ENCODE measurements around the gene LY6G5B.

Gene LY6G5B

DNA sequence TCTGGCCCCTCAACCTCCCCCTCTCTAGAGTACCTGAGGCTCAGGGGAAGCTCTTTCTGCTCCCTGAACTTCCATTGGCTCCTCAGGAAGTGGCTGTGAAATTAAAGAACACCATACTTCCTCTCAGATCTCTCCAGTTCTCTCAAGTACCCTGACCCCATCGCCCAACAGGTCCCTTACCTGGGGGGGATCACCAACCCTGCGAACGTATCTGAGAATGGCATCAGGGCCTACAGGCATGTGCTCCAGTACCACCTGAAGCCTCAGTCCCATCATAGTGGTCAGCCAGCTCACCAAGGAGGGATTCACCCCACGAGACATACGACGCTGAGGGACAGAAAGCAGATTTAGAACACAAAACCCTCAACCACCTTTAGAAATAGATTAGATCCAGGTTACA is 29.2 kb upstream of the LY6G5B start:
- no peak for DNase-seq

DNA sequence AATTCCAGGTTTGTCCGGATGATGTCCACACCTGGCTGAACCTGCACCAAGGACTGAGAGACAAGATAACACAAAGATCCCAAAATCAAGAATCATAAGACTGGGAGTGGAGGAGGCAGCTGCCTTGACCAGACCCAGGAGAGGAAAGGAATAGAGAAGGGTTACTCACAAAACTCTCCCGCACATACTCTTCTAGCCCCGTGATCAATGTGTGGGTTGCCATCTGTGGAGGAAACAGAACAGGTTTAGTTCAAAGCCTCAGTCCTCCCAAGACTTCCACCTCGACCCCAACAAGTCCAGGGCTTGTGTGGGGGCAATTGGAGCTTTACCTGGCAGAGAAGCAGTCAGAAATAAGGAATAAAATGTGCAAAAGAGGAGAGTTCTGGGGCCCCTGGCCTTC is 28.4 kb upstream of the LY6G5B start:
- no peak for DNase-seq

DNA sequence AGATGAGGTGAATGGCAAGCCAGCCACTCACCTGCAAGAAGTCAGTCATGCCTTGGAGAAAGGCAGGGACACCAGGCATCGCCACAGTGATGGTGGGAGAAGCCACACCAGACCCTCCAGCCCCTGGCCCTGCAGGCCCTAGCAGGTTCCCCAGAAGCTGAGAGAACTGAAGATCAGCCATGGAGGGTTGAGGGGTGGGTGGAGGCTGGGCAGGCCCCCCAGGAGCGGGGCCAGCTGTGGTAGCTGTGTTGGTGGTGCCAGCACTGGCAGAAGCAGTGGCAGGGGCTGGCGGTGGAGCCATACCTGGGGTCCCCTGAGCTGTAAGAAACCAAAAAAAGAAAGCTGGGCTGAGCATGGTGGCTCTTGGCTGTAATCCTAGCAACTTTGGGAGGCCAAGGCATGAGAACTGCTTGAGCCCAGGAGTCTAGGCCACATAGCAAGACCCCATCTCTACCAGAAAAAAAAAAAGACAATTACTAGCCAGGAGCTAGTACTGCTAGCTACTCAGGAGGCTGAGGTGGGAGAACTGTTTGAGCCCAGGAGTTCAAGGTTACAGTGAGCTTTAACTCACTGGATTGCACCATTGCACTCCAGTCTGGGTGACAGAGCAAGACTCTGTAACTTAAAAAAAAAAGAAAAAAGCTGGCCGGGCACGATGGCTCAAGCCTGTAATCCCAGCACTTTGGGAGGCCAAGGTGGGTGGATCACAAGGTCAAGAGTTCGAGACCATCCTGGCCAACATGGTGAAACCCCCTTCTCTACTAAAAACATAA is 26.8 kb upstream of the LY6G5B start:
- no peak for DNase-seq

DNA sequence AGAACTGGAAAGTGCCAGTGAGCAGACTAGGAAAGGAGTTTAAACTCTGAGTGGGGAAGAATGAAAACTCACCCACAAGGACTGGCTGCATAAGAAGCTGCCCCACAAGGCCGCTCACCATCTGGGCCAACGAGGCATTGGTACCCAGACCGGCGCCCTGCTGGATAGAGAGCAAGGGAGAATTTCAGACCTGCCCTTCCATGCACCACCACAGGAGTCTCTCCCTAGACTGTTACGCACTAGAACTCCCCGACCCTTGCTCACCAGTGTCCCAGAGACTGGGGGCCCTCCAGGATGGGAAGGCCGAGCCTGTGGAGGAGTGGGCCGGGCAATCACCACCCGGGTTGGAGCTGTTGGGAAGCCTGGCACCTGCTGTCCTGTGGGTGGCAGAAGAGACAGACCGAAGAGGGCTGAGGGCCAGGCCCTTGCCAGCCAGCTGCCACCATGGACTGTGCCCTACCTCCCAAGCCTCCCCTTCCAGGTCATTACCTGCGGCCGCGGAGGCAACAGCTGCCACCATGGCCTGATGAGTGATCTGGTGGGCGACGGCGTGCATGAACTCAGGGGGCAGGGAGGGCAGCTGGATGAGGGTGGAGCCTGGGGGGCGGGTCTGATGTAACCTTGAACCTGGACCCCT is 25.8 kb upstream of the LY6G5B start:
- DNase-seq = no peak

DNA sequence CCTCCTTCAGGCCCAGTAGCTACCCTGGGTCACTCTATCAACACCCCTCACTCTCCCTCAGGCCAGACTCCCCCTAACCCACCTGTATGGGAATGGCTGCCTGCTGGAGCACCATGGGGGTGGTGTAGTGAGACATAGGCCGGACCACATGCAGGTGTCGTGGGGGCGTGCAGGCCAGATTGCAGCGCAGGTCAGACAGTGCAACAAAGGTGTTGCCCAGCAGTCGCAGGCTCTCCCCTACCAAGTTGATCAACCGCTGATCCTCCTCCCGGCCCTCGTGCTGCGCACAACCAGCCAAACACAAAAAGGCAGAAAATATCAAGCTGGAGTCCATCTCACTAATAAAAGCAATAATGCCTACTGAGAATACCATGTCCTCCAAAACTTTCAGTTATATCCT is 24.5 kb upstream of the LY6G5B start:
- DNase-seq = no peak

DNA sequence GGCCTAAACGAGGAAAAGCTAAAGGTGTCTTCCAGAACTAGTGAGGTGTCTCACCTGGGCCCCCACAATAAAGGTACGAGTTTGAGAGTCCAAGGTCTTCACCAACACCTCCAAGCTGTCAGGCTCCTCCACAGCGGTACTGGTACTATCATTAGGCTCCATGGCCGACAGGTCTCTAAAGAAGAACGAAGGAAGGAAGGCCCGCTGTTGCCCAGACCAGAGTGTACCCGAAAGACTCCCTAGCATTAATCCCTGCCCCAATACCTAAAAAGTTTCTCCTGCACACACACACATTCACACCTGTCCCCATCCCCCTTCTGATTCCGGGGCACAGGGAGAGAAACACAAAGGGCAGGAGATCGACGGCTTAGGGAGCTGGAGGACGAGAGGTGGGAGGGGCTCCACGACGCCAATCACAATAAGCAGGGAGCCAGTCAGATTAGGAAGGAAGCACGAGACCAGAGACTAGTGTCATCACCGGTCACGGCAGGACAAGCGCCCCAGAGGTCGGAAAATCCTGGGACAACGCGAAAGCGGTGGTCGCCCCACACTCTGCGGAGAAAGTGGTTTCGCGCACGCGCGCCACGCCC is 18.1 kb upstream of the LY6G5B start:
- peak in 10 of 51 donors; percentile 63 to 88 (median 78) for DNase-seq

DNA sequence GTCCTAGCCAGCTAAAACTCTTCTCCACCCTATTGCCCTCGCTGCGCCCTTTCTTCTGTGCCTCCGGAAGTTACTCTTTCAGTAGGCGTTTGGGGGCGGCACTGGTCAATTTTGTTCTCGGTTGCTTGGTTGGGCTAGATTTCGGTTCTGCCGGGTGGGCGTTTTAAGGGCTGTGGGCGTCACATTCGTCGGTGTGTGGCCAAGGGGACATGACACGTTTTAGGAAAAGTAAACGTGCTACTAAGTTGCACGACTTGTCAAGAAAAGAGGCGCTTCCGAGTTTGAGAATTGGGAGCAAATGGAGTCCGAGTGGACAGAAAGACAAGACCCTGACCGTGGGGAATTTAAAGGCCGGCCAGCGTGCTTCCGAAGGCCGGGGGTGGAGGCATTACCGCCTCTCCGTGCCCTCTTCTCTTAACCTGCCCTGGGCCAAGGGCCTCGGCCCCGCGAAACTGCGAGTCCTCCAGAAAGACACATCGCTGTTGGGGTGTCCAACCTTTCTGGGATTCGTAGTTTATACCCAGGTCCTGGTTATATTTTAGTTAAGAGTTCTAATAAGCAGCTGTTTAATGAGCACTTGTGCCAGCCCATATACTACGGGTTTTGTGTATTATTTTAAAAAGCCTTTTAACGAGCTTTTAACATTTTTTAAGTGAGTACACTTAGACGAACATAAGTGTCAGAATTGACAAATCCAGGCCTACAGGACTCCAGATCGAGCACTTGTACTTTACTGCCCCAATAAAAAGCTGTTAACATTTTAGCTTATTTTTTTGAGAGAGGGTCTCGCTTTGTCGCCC is 16.7 kb upstream of the LY6G5B start:
- DNase-seq = peak in 38 of 51 donors; percentile 52 to 99 (median 86)

DNA sequence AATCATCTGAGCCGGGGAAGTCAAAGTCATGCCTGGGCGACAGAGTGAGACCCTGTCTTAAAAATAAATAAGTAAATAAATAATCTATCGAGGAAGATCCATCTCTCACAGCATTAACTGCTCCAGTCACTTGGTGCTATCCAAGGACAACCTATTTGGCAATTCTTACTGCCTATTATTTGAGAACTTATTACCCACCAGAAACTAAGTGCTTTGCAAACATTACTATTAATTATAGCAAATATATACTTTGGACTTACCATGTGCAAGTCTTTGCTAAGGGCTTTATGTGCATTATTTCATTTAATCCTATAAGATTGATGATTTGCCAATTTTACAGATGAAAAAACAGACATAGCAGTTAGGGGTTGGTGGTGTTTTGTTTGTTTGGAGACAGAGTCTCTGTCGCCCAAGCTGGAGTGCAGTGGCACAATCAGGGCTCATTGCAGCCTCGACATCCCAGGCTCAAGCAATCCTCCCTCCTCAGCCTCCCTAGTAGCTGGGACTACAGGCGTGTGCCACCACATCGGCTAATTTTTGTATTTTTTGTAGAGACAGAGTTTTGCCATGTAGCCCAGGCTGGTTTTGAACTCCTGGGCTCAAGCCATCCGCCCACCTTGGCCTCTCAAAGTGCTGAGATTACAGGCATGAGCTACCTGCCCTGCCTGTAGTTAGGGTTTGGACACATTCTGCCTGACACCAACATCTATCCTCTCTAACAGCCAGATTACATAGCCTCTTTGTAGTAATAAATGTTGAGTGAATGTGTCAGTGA is 15.0 kb upstream of the LY6G5B start:
- DNase-seq = no peak

DNA sequence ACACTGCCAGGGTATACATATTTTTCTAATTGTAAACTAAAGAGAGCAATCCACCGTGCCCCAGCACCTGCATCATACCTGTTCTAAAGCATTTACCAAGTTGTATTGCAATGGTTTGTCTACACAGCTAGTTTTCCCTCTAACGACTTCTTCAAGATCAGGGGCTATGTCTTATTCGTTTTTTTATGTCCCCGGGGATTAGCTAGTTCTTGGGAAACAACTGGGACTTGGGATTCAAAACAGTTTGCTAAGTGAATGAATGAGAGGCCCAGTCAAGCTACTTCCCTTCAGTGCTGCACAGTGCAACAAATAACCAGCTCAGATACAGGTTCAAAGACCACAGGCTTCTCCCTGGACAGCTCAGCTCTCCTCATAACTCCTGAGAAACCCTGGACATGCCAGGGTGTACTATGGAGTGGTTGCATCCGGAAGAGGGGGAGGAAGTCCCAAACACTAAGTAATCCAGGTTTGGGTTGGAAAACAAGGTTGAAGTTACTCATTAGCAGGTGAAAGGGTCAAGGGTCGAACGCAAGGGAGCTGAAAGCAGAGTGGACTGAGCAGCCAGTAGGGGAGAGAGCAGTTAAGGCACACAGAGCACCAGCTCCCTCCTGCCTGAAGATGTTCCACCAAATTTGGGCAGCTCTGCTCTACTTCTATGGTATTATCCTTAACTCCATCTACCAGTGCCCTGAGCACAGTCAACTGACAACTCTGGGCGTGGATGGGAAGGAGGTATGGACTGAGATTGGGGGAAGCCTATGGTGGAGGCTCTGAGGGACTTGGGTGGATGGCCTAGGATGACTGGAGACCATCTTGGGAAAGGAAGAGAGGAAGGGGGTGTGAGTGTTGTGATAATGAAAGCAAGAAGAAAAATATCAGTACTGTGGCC is 14.2 kb upstream of the LY6G5B start, which contains the start of gene APOM:
Gene APOM (plus strand): TSS at position 546 of the 889 bp plus-strand sequence. CDS start 73 bp downstream, at position 619.
- no peak for DNase-seq

DNA sequence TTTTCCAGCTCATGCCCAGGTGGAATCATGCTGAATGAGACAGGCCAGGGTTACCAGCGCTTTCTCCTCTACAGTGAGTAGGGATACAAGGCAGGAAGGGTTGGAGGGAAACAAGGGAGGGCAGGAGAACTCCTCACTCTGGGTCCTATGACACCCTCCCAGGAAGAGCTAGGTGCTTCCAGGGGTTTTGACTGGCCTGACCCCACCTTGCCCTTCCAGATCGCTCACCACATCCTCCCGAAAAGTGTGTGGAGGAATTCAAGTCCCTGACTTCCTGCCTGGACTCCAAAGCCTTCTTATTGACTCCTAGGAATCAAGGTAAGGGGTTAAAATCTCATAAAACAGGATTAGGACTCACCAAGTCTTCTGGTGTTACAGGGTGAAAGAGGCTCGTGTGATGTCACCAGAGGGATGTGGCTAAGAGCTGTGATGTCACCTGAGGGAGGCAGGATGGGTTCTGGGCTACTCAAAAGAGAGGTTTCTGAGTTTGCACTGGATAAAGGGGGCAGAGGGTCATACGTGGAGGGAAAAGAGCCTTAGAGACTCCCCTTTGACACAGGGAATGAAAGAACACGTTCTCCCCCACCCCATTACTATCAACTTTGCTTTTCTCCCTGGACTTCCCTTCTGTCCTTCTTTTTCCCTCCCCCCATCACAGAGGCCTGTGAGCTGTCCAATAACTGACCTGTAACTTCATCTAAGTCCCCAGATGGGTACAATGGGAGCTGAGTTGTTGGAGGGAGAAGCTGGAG is 12.2 kb upstream of the LY6G5B start:
- DNase-seq = no peak

DNA sequence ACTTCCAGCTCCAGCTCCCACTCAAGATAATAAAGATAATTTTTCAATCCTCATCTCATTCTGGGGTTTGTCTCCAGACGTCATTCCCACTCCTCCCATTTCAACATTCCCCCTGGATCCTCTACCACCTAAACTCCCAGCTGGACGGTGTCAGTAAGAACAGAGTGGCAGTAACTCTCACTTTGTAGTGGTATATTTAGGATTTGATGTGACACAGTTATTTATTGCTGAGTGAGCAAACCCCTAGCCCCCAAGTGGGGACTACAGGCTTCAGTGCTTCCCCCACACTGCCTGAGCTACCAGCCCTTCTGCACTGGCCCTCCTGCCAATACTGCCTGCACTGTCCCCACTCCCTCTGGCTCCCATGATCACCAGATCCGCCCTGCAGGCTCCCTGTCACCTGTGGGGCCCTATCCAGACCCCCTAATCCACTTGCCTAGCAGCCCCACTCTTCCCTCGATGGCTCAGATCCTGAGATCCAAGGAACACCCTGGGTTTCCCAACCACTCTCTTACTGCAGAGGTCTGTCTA is 11.6 kb upstream of the LY6G5B start:
- no peak for DNase-seq

DNA sequence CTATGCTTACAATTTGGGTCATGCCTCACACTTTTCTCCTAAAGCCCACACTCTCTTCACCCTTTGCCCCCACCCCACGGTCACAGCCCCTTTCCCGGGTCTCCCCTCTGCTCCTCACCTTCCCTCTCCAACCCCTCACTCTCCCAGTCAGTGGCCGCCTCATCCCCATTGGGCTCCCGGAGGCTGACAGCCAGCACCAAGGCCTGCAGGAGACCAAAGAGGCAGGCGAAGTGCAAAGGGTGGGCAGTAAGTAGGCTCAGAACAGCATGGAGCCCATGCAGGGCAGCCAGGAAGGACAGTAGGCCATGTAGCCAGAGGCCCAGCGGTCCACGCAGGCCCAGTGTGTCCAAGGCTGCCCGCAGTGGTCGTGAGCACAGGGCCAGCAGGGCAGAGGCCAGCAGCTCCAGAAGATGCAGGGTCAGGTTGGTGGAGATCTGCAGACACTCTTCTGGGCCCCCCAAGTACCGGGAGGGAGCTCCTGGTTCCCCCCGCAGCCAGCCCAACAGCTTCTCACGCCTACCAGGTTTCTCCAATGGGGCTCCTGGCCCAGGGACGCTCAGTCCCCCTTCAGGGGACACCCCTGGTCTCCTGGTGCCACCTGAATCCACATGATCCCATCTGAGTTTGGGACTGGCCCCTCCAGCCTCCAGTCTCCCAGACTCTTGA is 10.7 kb upstream of the LY6G5B start:
- no peak for DNase-seq

DNA sequence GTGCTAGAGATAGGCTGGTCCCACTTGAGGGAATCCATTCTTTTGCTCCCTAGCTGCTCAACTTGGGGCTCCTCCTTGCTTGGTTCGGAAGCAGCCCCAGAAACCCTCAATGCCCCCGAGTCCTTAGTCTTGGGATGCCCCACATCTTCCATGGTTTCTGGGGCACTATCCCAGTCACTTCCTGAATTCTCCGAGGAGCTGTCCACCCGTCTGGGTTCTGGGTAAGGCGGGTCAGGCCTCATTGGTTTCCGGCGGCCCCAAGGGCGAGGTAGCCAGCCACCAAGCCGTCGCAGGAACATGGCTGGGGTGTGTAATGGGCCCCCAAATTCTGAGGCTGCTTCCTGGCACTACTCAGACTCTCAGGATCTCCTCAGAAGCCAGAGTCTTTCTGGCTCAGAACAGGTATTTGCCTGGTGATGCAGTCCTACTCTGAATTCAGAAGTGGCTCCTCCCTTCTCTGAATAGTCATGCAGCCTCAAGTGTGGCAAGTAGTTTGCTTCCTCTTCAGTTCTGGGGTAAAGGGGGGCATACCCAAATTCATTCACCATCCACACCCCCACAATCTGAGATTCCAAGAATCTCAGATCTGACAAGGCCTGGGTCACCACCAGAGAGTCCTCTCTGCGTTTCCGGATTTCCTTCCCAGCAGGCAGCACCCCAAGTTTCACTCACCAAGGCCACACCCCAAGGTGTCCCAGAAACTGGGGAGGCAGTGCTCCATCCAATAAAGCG is 10.0 kb upstream of the LY6G5B start:
- DNase-seq = peak in 2 of 51 donors; percentile 2 to 32

DNA sequence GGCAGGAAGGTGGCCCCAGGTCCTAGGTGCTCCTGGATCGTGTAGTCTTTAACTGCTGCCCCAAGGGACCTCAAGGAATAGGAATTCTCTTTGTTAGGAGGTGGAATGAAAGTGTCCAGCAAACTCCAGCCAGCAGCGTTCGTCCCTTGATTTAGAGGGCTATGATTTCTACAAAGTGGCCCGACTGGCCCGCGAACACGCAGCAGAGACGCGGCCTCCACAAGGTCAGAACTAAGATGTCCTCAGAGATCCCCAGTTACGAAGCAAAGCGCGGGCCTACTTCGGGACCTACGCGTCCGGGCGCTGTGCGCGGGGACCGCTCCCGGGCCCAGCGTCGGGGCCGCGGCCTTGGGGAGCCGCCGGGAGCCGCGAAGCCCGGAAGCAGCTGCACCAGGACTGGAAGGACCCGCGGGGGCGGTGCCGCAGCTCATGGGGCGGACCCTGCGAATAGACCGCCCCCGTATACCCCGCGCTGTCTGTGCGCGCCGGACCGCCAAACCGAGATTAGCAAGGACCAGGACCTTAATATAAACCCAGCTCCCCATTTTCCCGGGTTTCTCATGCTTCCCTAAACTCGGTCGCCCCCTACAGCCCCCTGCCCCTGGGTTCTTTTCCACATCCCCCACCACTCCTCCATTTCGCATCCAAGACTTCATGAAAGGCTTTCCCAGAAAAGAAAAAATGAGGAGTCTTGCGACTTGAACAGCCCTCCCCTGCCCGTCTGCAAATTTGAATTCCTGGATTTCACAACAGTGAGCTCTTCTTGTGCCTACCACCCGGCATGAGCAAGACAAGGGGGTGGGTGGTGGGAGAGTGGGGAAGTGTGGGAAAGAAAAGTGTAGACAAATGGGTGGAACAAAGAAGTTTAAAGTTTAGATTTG is 9.2 kb upstream of the LY6G5B start, which contains the start of gene C6orf47:
Gene C6orf47 (minus strand): TSS at position 398 of the 881 bp plus-strand sequence. CDS start 831 bp downstream, outside the sequence.
- DNase-seq = peak in 48 of 51 donors; percentile 24 to 84 (median 62)

DNA sequence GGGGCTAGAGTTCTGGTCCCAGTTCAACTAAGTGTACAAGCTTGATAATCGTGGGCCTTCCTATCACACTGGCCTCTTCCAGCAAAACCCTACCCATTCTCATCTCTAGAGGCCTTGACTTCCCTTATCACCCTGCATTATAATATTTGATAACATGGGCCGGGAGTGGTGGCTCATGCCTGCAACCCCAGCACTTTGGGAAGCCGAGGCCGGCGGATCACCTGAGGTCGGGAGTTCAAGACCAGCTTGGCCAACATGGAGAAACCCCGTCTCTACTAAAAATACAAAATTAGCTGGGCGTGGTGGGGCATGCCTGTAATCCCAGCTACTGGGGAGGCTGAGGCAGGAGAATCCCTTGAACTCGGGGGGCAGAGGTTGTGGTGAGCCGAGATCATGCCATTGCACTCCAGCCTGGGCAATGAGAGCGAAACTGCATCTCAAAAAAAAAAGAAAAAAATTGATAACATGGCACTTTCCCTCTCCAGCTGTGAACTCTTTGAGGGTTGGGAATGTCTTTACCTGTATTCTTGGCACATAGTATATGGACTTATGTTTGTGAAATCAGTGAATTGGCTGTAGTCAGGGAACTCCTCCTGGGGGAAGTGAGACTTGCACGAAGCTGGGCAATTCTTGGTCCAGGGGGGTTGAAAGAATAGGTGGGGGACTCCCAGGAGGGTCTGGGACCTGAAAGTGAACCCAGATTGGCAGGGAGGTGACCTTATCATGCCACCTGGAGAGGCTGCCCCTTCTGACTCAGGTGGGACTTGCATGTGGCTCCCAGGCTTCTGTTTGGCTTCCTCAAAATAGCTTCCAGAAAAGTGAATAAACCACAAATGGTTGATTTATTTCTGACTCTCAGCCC is 8.3 kb upstream of the LY6G5B start:
- DNase-seq = no peak

Measured in hypothalamus (tissue), 51 donors.